HG02840 (cell line): ENCODE data around the gene FHAD1.

Experiments
- ATAC-seq: cut with Tn5 transposase; IDR thresholded peaks from one replicate; pipeline ENCODE4 v1.9.1; 2021; ENCODE audit warnings: mild to moderate bottlenecking, moderate library complexity, moderate number of reproducible peaks; ENCODE audit not compliant: unreplicated experiment, low FRiP score

Gene FHAD1

DNA sequence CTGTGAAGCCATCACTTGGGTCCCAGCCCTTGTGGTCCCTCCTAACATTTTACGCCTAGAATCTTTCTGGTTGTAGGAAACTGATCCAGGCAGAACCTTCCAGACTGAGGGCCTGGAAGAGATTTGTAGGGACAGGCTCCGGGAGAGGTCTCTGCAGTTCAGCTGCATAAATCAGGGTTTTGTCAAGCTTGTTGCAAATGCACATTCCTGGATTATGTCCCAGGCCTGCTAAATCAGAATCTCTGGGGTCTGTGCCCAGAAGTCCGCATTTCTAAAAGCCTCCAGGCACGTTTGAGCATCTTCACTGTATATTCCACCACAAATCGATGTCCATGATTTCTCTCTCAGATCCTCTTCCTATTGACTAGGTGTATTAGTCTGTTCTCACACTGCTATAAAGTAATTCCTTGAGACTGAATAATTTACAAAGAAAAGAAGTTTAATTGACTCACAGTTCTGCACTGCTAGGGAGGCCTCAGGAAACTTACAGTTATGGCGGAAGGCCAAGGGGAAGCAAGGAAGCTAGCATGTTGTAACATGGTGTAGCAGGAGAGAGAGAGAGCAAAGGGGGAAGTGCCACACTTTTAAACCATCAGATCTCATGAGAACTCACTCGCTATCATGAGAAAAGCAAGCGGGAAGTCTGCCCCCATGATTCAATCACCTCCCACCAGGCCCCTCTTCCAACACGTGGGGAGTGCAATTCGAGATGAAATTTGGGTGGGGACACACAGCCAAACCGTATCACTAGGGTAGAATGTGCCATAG lies 1.2 kb upstream of the FHAD1 start:
- no peak for ATAC-seq

DNA sequence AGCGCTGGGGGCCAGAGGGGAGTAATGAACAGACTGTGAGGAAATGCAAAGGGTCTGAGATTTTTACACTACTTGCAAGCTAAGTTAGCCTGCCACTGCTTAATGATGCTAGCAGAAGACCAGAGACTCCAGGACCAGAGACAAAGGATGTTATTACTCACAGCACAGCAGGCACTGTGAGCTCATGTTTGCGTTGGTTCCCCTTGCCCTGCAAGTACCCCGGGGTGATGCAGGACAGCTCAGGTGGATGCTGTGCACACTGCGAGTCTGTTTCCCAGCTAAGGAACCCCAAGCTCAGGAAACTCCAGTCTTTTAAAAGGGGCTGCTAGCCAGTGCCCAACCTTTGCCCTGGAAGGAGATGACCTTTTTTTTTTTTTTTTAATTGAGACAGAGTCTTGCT lies 1.2 kb downstream of the FHAD1 start:
- ATAC-seq, result no peak

DNA sequence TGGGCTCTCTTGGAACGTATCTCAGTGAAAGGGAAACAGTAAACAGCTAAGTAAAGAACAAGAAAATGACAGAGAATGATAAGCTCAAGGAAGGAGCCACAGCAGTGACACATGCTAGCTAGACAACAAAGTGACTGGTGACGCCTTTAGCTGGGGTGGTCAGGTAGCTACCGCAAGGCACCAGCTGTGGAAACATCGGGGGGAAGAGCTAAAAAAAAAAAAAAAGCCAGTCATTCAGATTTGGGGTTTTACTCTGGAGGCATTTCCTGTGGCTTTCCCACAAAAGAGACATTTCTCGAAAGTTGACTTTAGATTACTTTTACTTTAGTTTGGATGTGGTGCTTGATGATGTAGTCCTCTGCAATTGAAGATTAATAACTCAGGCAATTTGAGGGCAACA lies 2.1 kb downstream of the FHAD1 start:
- ATAC-seq, result no peak

DNA sequence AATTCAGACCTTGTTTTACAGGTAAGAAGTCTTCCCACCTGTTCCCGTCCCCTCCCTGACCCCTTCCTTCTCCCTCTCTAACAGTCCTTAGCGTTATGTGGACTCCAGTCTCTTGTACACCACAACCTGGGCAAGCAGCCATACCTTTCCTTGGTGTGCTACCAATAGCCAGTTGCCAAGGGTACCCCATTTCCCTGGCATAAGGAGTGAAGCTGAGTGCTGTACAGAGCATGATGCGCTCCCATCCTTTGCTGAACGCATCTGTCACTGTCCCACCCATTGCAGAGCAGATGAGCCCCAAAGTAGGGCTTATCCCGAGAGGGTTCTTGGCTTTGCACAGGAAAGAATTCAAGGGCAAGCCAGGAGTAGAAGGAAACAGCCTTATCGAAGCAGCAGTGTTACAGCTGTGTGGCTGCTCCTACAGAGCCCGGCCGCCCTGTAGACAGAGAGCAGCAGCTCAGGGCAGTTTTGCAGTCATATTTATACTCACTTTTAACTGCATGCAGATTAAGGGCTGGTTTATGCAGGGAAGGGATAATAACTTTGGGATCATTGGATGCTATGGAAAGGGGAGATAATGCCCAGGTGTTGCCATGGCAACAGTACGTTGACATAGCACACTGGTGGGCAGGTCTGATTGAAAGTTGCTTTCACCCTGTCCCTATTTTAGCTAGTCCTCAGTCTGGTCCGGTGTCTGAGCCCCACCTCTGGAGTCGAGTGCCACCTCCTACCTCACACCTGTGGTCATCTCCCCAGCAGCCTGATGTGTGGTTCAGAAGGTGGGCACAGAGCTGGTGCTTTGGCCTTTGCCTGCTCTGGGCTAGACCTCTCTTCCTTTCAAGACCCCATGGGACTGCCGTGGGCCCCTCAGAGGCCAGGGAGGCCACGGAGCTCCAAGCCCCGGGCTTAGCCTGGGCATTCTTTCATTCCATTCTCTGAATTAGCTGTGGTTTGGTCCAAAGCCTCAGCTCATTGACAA lies 5.1 kb downstream of the FHAD1 start:
- no peak for ATAC-seq

DNA sequence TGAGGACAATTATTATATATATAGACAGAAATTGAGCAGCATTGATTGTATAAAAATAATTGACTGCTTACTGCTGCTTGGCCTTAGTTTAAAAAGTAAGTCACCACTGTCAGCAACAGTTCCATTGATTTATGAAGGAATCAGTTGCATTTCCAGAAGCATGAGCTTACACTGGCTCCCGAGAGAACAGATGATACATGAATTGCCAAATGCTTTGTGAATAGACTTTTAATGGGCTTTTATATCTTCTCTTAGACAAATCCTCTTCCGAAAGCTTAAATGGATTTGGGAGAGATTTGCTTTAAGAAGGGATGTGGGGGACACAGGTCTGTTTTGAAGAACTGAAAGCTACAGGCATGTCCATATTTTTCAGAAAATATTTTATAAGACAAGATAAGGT lies 7.5 kb downstream of the FHAD1 start:
- ATAC-seq, result no peak

DNA sequence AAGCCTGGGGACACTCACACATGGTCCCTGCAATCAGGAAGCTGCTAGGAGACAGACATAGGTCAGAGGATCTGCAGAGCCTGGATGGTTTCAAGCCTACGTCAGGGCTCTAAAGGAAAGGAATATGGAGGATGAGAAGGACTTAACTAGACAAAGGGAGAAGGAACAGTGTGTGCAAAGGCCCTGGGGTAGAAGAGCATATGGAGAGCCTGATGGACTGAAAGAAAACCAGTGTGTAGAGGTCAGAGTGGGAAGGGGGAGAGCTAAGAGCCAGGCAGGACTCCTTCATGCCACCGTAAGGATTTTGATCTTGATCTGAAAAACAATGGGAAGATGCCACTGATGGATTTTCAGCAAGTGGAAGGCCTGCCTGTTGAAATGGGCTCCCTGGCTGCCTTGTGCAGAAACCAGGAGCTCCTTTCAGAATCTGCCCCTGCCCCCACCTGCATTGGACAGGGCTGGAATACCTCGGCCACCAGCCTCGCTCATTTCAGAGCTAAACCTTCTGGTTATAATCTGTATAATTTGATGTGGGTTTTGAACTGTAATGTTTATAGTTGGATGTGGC lies 8.6 kb downstream of the FHAD1 start:
- no peak for ATAC-seq

DNA sequence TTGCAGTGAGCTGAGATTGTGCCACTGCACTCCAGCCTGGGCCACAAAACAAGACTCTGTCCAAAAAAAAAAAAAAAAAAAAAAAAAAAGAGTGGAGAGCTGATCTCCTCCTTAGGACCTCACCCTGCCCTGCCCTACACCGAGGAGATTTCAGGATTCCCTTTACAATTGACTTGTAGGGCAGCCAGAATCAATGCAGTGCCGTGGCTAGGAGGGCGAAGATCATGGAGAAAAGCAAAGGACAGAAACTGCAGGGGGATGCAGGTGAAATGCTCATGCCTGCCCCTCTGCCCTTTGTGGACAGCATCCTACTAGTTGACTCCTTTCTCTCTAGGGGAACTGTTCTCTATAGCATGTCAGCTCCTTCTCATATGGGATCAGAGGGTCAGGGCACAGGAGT lies 9.6 kb downstream of the FHAD1 start:
- ATAC-seq, result no peak

DNA sequence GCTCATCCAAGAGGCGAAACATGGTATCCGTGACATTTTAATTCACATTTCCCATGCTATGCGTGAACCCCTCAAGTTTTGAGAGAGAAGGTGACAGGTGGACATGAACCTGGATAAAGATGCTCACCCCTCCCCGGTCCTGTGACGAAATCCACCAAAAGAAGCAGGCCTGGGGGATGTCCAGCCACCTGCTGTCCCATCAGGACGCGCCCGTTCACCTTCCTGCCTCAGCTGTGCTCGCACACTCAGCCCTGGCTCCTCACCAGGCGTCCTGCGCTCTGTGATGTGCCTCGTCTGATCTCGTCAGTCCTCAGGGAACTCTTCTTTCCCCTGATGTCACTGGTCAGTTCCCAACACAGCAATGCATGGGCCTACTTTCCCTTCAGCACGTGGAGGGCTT lies 10.3 kb downstream of the FHAD1 start:
- no peak for ATAC-seq

DNA sequence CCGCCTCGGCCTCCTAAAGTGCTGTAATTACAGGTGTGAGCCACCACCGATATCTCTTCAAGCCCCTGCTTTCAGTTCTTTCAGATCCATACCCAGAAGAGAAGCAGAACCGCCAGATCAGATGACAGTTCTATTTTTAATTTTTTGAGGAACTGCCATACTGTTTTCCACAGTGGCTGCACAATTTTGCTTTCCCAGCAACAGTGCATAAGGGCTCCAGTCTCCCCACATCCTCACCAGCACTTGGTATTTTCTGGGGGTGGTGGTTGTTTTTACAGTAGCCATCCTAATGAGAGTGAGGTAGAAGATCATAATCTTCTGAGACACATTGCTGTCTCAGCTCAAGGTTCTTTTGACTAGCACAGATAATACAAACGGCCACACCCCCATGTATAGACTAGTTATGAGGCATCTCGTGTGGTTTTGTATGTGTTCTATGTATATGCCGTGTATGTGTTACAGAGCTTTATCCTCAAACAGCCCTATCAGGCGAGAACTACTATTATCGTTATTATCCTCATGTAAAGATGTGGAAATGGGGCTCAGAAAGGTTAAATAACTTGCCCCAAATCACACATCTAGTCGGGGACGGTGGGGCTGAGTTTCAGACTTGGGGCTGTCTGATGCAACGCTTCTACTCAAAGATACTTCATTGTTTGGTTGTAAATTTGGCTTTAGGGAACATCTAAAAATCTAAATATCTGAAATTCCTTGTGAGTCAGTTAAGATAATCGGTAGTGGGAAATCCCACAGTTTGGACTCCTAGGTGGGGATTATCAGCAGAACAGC lies 12.0 kb downstream of the FHAD1 start:
- ATAC-seq, result no peak

DNA sequence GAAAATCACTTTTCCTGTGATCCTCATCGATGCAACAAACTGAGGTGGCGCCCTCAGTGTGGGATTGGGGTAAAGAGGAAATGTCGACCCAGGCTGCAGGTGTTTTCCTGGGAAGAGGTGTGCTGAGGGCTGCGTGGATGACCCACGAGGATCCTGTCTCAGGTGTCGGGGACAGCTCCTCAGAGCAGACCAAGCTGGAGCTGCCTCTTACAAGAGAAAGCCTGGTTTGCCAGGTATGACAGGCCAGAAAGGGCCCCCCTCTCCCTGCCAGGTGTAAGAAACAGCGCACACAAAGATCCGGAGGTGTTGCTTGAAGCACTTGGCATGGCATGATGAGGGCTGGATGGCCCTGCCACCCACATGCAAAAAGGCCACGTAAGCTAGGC lies 12.6 kb downstream of the FHAD1 start:
- ATAC-seq, result no peak

DNA sequence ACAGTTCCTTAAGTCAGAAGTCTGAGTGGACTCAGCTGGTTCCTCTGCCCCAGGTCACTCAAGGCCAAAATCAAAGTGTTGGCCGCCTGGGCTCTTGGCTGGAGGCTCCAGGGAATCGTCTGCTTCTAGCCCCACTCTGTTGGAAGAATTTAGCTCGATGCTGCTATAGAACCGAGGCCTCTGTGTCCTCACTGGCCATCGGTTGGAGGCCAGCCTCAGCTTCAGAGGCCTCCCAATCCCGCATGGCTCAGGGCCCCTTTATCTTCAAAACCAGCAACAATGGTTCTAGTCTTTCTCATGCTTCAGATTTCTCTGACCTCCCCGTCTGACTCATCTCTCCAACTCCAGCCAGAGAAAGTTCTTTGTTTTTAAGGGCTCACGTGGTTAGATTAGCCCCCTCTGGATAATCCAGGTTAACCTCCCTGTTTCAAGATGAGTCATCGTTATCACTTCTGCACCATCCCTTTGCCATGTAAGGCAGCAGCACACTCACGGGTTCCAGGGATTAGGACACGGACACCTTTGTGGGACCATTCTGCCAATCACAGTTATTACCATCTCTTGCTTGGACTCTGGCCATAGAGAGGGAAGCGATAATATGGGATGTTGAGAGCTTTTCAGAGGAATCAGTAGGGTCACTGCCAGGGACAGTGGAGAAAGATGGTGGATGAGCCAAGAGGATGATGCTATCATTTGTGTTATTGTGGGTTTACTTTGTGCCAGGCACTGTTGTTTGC lies 13.6 kb downstream of the FHAD1 start:
- no peak for ATAC-seq

DNA sequence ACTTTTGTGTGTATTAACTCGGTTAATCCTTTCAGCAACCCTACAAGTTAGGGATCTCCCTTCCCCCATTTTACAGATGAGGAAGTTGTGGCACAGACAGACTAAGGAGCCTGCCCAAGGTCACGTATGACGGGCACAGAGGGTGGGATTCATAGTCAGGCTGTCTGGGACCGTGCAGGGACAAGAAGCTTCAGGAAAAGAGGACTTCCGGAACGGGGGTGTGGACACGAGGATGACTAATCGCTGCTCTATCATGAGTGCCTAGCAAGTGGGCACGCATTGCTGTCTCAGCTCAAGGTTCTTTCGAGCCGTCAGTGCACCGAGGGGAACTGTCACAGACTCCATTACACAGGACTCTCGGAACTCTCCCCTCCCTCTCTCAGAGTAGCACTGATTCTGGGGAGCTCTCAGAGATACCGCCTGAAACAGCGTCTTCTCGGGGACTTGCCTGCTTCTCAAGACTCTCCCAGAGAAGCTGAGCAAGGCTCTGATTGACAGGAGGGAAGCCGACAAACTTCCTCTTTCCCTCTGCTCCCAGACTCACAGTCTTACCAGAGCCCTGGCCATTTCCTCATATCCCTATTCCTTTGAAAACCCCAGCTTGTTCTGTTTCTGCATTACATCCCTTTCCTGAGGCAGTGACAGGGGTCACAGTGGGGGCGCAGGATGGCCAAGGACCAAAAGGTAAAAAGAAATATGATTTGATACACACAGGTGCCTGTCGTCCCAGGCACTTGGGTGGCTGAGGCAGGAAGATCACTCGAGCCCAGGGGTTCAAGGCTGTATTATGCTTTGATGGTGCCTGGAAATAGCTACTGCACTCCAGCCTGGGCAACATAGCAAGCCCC lies 14.4 kb downstream of the FHAD1 start:
- ATAC-seq, result no peak

DNA sequence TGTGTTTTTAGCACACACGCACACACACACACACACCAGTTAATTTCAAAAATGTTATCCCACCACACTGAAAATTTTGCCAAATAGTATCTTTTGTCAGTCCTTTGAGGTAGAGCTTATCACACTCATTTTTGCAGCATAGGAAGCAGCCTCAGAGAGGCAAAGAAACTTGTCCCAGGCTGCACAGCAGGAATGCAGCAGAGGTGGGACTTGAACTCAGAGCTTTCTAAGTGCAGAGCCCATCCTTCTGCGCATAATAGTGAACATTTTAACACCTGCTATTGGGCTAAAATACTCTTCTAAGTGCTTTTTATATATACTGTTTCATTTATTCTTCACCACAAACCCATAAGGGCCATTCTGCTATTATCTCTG lies 15.0 kb downstream of the FHAD1 start:
- ATAC-seq, result no peak

DNA sequence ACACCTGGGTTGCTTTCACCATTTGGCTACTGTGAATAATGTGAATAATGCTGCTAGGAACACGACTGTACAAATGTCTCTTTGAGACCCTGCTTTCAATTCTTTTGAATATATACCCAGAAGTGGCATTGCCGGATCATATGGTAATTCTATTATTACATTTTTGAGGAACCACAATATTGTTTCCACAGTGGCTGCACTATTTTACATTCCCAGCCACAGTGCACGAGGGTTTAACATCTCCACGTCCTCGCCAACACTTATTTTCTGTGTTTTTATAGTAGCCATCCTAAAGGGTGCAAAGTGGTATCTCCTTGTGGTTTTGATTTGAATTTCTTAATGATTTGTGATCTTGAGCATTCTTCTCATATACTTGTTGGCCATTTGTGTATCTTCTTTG lies 15.7 kb downstream of the FHAD1 start:
- ATAC-seq, result no peak

DNA sequence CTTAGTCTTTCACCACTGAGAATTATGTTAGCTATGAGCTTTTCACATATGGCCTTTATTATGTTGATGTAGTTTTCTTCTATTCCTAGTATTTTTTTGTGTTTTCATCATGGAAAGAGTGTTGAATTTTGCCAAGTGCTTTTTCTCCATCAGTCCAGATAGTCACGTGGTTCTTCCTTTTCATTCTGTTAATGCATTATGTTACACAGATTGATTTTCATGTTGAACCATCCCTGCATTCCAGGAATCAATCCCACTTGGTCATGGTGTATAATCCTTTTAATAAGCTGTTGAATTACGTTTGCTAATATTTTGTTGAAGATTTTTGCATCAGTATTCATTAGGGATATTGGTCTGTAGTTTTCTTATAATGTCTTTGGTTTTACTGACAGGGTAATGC lies 17.7 kb downstream of the FHAD1 start:
- no peak for ATAC-seq

DNA sequence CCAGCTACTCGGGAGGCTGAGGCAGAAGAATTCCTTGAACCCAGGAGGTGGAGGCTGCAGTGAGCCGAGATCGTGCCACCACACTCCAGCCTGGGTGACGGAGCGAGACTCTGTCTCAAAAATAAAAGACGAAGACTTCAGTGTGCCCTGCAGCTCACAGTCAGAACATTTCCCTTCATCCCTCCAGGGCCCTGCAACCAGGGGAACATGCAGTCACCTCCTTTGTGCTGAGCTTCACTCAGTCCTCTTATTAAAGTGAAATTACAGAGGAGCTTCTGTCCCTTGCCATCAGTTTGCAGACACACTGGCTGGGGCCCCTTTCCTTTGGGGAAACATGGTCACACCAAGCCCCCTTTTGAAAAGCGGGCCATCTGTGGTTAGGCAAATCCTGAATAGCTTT lies 24.2 kb downstream of the FHAD1 start:
- ATAC-seq, result no peak

DNA sequence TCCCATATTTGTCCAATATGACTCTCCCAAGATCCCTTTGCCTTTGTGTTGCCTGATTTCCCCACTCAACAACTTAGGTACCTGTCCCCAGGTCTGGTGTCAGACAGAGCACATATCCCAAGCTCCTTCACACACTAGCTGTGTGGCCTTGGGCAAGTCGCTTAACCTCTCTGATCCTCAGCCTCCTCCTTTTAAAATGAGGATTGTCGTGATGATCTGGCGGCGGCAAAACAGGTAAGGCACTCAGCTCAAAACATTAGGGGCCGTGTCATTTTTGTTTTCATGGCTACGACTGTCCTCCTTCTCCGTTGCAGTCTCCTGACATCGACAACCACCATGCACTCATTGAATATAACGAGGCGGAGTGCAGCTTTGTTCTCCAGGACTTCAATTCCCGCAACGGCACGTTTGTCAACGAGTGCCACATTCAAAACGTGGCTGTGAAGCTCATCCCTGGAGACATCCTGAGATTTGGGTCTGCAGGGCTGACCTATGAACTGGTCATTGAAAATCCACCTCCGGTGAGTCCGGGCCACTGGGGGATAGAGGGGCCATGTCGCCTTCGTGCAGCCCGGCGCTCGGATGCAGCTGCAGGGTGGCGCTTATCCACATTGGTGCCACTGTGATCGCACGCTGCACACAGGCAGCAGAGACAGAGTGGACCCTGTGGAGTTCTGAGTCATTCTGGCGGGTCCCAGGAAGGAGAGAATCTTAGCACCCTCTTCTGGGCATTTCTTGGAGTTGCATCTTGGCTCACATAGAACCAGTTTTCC lies 25.2 kb downstream of the FHAD1 start:
- ATAC-seq, result no peak

DNA sequence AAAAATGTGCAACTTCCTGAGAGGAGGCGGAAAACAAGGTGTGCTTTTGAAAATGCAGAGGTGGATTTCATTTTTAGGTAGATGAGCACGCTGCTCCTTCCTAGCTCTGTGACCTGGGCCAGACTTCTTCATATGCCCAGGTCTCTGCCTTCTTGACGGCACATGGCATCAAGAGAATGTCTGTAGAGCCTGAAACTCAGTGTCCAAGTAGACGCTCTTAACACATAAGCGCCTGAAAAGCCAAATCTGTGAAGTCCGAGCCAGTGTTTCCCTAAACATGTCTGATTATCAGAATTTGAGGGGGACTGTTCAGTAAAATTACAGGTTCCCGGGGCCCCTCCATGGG lies 25.7 kb downstream of the FHAD1 start:
- no peak for ATAC-seq
